PFSK-1 (cell line): ENCODE measurements around the gene CPSF4L.

Experiments
- FOXP2 ChIP-seq: optimal IDR thresholded peaks from 2 replicates; pipeline ENCODE3; 2011; ENCODE audit warnings: borderline replicate concordance, control low read depth, inconsistent platforms; ENCODE audit not compliant: insufficient read depth; ENCODE audit errors: extremely low read length, extremely low read depth
- POLR2AphosphoS5 ChIP-seq: IDR thresholded peaks from 2 replicates; pipeline ENCODE4 v1.6.1; 2012; ENCODE audit warnings: low read depth, mild to moderate bottlenecking, control low read depth, low read length, moderate library complexity
- REST ChIP-seq, 2 experiments: IDR thresholded peaks; 2 replicates each; pipeline versions ENCODE4 v1.6.1 to v1.8.0; 2011 to 2012; ENCODE audit warnings: low read depth in 2 of 2, low read length in 2 of 2, control low read depth in 1 of 2, inconsistent platforms in 1 of 2, mild to moderate bottlenecking in 1 of 2, moderate library complexity in 1 of 2; ENCODE audit not compliant: insufficient read depth in 1 of 2
- SIN3A ChIP-seq: IDR thresholded peaks from 2 replicates; pipeline ENCODE4 v1.6.1; 2012; ENCODE audit warnings: mild to moderate bottlenecking, low read length, moderate library complexity, borderline replicate concordance; ENCODE audit not compliant: insufficient read depth
- TAF1 ChIP-seq: IDR thresholded peaks from 2 replicates; pipeline ENCODE4 v1.6.1; 2012; ENCODE audit warnings: low read length, control low read depth, borderline replicate concordance; ENCODE audit not compliant: insufficient read depth

CPSF4L gene

GRCh38 chr17:73280191-73280590 lies 18.5 kb upstream of the CPSF4L start:
- TF ChIP-seq REST (IDR thresholded peaks at IDR 0.05; ENCODE audit: insufficient read depth in 1 of 2, low read depth in 2 of 2, low read length in 2 of 2) (no peak), FOXP2 (no peak), POLR2AphosphoS5 (no peak), TAF1 (no peak), SIN3A (no peak)

GRCh38 chr17:73279704-73280103 lies 18.0 kb upstream of the CPSF4L start:
- TF ChIP-seq REST (IDR thresholded peaks at IDR 0.05; ENCODE audit: insufficient read depth in 1 of 2, low read depth in 2 of 2, low read length in 2 of 2) (no peak), POLR2AphosphoS5 (no peak), SIN3A (no peak), TAF1 (no peak), FOXP2 (no peak)

GRCh38 chr17:73278465-73279453 lies 17.1 kb upstream of the CPSF4L start:
- no peak for TF ChIP-seq REST (IDR thresholded peaks at IDR 0.05; ENCODE audit: insufficient read depth in 1 of 2, low read depth in 2 of 2, low read length in 2 of 2)
- TF ChIP-seq POLR2AphosphoS5 = no peak
- TF ChIP-seq SIN3A = no peak

- no peak for TF ChIP-seq POLR2AphosphoS5
- TF ChIP-seq FOXP2 = no peak
- no peak for TF ChIP-seq REST (IDR thresholded peaks at IDR 0.05; ENCODE audit: insufficient read depth in 1 of 2, low read depth in 2 of 2, low read length in 2 of 2)
- no peak for TF ChIP-seq TAF1
- TF ChIP-seq SIN3A = no peak
Measured at GRCh38 chr17:73278049-73278464, 16.4 kb upstream of the CPSF4L start.
